WI38 (cell line): ENCODE results near the gene HSD17B3.

Source experiments
- H3K4me3 ChIP-seq: 2 replicates; pipeline ENCODE4 v1.5.1; 2011; ENCODE audit warnings: low read depth, mild to moderate bottlenecking, control low read depth, low read length
- CTCF ChIP-seq: IDR thresholded peaks from 2 replicates; pipeline ENCODE4 v1.5.1; 2012; ENCODE audit warnings: low read depth, mild to moderate bottlenecking, control low read depth, low read length

Gene HSD17B3

GRCh38 chr9:96232164-96232538 lies 69.8 kb downstream of the HSD17B3 start:
- no peak for TF ChIP-seq CTCF
- no peak overlapping the region for H3K4me3 ChIP-seq

- H3K4me3 ChIP-seq: no peak overlapping the region
- TF ChIP-seq CTCF: no peak
Measured at GRCh38 chr9:96230002-96230401, 72.0 kb downstream of the HSD17B3 start.

GRCh38 chr9:96222132-96222531 lies 79.8 kb downstream of the HSD17B3 start:
- H3K4me3 ChIP-seq: no peak overlapping the region
- TF ChIP-seq CTCF: peak; percentile 39; the same call in 1 of the 2 replicates

GRCh38 chr9:96219900-96220257 lies 82.1 kb downstream of the HSD17B3 start:
- H3K4me3 ChIP-seq: no peak overlapping the region
- no peak for TF ChIP-seq CTCF

GRCh38 chr9:96219026-96219899 lies 82.7 kb downstream of the HSD17B3 start:
- no peak; the same call in 1 of the 2 replicates for TF ChIP-seq CTCF

GRCh38 chr9:96217754-96218693 lies 84.0 kb downstream of the HSD17B3 start:
- peak; percentile 89 for TF ChIP-seq CTCF
- H3K4me3 ChIP-seq: peak overlapping the region; percentile 30

More at GRCh38 chr9:96219026-96219899, 82.7 kb downstream of the HSD17B3 start:
- H3K4me3 ChIP-seq: no peak overlapping the region
